Muscle layer of colon (tissue), 2 donors: ENCODE data around the gene SUN1.

ENCODE experiments used
- H3K27ac ChIP-seq: one replicate; pipeline ENCODE4 v1.7.0; 2013; ENCODE audit warnings: low read depth, mild to moderate bottlenecking, low read length, moderate library complexity
- H3K27me3 ChIP-seq, 2 donors: one replicate each; pipeline ENCODE4 v1.7.0; 2013; ENCODE audit warnings: low read length in 2 of 2, mild to moderate bottlenecking in 2 of 2; ENCODE audit not compliant: insufficient read depth in 2 of 2, control insufficient read depth in 1 of 2
- H3K36me3 ChIP-seq: one replicate; pipeline ENCODE4 v1.7.0; 2013; ENCODE audit warnings: mild to moderate bottlenecking, low read length; ENCODE audit not compliant: insufficient read depth
- H3K4me1 ChIP-seq: one replicate; pipeline ENCODE4 v1.7.0; 2013; ENCODE audit warnings: mild to moderate bottlenecking, low read length; ENCODE audit not compliant: insufficient read depth
- H3K4me3 ChIP-seq, 2 donors: one replicate each; pipeline ENCODE4 v1.7.0; 2013; ENCODE audit warnings: low read length in 2 of 2, low read depth in 1 of 2, mild to moderate bottlenecking in 1 of 2, moderate library complexity in 1 of 2
- H3K9ac ChIP-seq: one replicate; pipeline ENCODE4 v1.7.0; 2013; ENCODE audit warnings: low read length
- H3K9me3 ChIP-seq: one replicate; pipeline ENCODE4 v1.7.0; 2013; ENCODE audit warnings: mild to moderate bottlenecking, low read length
- donor health status: abdominal sarcoma.
- donor health status: Adenocarcinoma of cecum.

The SUN1 gene

GRCh38 chr7:874031-874749 is 41.9 kb downstream of the SUN1 start:
- no peaks in the 10 kb centered on the region for H3K9me3 ChIP-seq
- peak overlapping the region; percentile 75 for H3K27ac ChIP-seq
- no peak overlapping the region for H3K4me3 ChIP-seq
- H3K9ac ChIP-seq = no peak overlapping the region
- H3K36me3 ChIP-seq = peaks cover 48% of the 10 kb centered on the region
- H3K27me3 ChIP-seq = no peaks in the 10 kb centered on the region
- H3K4me1 ChIP-seq = peaks cover 47% of the 10 kb centered on the region

GRCh38 chr7:875051-875450 is 42.8 kb downstream of the SUN1 start:
- H3K27ac ChIP-seq = peak overlapping the region; percentile 72
- no peak overlapping the region for H3K9ac ChIP-seq
- no peaks in the 10 kb centered on the region for H3K9me3 ChIP-seq
- peaks cover 41% of the 10 kb centered on the region for H3K36me3 ChIP-seq
- no peaks in the 10 kb centered on the region for H3K27me3 ChIP-seq
- peaks cover 49% of the 10 kb centered on the region for H3K4me1 ChIP-seq
- H3K4me3 ChIP-seq = peak overlapping the region in 1 of 2 donors; percentile 32

GRCh38 chr7:875476-876076 is 43.3 kb downstream of the SUN1 start:
- Histone ChIP-seq H3K4me3 (peak overlapping the region; percentile 32 to 45), H3K9ac (no peak overlapping the region), H3K27ac (peak overlapping the region; percentile 72), H3K4me1 (peaks cover 49% of the 10 kb centered on the region), H3K27me3 (no peaks in the 10 kb centered on the region), H3K9me3 (no peaks in the 10 kb centered on the region), H3K36me3 (peaks cover 36% of the 10 kb centered on the region)

- Histone ChIP-seq H3K4me3 (peak within 1 kb of the TSS; percentile 61 to 86), H3K4me1 (peaks cover 49% of the 10 kb centered on the region), H3K27me3 (no peaks in the 10 kb centered on the region), H3K9me3 (no peaks in the 10 kb centered on the region), H3K27ac (peak within 1 kb of the TSS; percentile 72), H3K36me3 (peaks cover 29% of the 10 kb centered on the region), H3K9ac (peak within 1 kb of the TSS; percentile 78)
These were observed 44.0 kb downstream of the SUN1 start, which contains the start of gene GET4 for GRCh38 chr7:876077-876971. TSS of gene GET4 (plus strand) at chr7:876554. CDS start at chr7:876646, 92 bp downstream.

- Histone ChIP-seq H3K27me3 (no peaks in the 10 kb centered on the region), H3K4me3 (peak overlapping the region; percentile 61 to 86), H3K9me3 (no peaks in the 10 kb centered on the region), H3K9ac (peak overlapping the region; percentile 78), H3K27ac (peak overlapping the region; percentile 71), H3K36me3 (peaks cover 23% of the 10 kb centered on the region), H3K4me1 (peaks cover 49% of the 10 kb centered on the region)
These were observed 44.7 kb downstream of the SUN1 start for GRCh38 chr7:876972-877311.

- peak overlapping the region; percentile 78 for H3K9ac ChIP-seq
These were observed 45.3 kb downstream of the SUN1 start for GRCh38 chr7:877312-878232.

GRCh38 chr7:879093-879492 is 46.8 kb downstream of the SUN1 start:
- Histone ChIP-seq H3K9me3 (no peaks in the 10 kb centered on the region), H3K27me3 (no peaks in the 10 kb centered on the region), H3K36me3 (peaks cover 6% of the 10 kb centered on the region), H3K9ac (no peak overlapping the region), H3K27ac (no peak overlapping the region), H3K4me1 (peaks cover 40% of the 10 kb centered on the region), H3K4me3 (no peak overlapping the region)

More at GRCh38 chr7:877312-878232, 45.3 kb downstream of the SUN1 start:
- no peaks in the 10 kb centered on the region for H3K27me3 ChIP-seq
- no peaks in the 10 kb centered on the region for H3K9me3 ChIP-seq
- H3K36me3 ChIP-seq = peaks cover 16% of the 10 kb centered on the region
- peaks cover 50% of the 10 kb centered on the region for H3K4me1 ChIP-seq
- H3K4me3 ChIP-seq = peak overlapping the region; percentile 61 to 86
- peak overlapping the region; percentile 71 for H3K27ac ChIP-seq

- peaks cover 6% of the 10 kb centered on the region for H3K36me3 ChIP-seq
- H3K9me3 ChIP-seq = no peaks in the 10 kb centered on the region
- H3K27me3 ChIP-seq = no peaks in the 10 kb centered on the region
- peaks cover 36% of the 10 kb centered on the region for H3K4me1 ChIP-seq
- H3K4me3 ChIP-seq = no peak overlapping the region
- no peak overlapping the region for H3K9ac ChIP-seq
- H3K27ac ChIP-seq = no peak overlapping the region
These were observed 47.4 kb downstream of the SUN1 start for GRCh38 chr7:879706-880105.

GRCh38 chr7:880450-880849 is 48.2 kb downstream of the SUN1 start:
- H3K27me3 ChIP-seq = no peaks in the 10 kb centered on the region
- H3K9ac ChIP-seq = no peak overlapping the region
- H3K9me3 ChIP-seq = no peaks in the 10 kb centered on the region
- H3K4me3 ChIP-seq = no peak overlapping the region
- H3K36me3 ChIP-seq = peaks cover 6% of the 10 kb centered on the region
- H3K27ac ChIP-seq = no peak overlapping the region
- peaks cover 29% of the 10 kb centered on the region for H3K4me1 ChIP-seq

- Histone ChIP-seq H3K4me3 (no peak overlapping the region), H3K4me1 (peaks cover 25% of the 10 kb centered on the region), H3K27ac (no peak overlapping the region), H3K9ac (no peak overlapping the region), H3K9me3 (no peaks in the 10 kb centered on the region), H3K36me3 (peaks cover 9% of the 10 kb centered on the region), H3K27me3 (no peaks in the 10 kb centered on the region)
These were observed 49.4 kb downstream of the SUN1 start for GRCh38 chr7:881441-882234.
